HG02981 (cell line): ENCODE results near the gene GFM1.

Experiments
- ATAC-seq: cut with Tn5 transposase; IDR thresholded peaks from one replicate; pipeline ENCODE4 v1.9.1; 2021; ENCODE audit warnings: mild to moderate bottlenecking, moderate library complexity; ENCODE audit not compliant: unreplicated experiment

GFM1 gene

DNA sequence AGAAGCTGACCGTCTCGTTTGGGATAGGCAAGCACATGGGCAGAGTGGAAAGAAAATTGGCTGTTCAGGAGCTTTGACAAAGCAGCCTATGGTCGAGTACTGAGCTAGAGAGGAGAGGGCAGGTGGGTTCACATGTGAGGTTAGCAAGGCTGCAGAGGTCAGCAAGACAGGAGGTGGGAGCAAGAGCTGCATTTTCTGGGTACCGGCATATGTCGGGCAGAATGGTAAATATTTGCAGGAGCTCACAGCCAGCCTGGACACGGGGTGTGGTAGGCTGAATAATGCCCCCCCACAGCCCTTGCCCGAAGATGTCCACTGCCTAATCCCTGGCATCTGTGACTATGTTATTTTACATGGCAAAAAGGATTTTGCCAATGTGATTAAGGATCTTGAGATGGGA, 79.7 kb downstream of the GFM1 start:
- ATAC-seq, result no peak

GRCh38 chr3:158725348-158726011, 81.2 kb downstream of the GFM1 start:
- no peak for ATAC-seq

DNA sequence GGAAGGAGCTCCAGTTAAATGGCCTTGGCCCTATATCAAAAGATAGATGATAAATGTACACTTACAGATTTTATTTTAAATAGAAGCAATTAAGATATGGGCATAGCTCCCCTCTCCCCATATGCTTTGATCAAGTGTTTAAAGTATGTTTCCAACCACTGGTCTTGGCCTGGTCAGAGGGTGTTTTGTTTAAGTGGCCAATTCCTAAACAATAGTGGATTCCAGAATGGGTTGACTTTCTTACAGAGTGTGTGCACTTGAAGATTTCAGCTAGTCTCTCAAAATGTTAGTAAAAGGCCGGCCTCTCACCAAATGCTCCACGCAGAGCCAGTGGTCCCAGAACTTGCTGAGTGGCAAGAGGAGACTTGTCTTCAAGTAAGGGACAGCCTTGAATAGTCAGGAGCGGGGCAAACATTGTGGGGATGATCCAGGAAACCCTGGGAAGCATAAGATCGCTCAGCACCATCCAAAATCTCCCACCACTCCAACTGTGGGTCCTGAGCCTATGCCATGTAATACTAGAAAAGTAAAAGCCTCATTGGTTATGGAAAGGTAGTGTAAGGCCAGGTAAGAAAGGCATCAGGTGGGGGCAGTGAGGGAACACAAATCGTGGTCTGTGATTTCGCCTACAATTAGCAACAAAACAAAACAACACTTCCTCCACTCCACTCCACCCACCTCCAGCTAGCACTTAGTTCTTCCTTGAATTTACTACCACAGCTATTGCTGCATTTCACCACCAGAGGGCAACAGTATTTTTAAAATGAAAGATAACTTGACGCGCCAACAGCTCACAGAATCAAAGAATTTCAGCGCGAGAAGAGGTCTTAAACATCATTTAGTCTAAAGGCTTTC, 83.1 kb downstream of the GFM1 start:
- ATAC-seq, result peak; percentile 55

DNA sequence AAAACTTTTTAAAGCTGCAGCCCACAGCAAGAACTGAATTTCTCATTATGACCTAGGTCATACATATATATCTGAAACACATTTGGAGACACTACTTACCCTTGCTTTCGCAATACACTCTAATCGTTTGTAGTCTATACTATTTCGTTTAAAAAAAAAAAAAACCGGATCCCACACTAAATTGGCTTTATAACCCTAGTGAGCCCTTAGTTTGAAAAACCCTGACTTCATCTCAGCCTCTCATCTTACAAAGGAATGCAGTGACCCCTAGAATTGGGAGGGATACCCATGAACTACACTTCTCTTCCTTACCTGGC, 83.7 kb downstream of the GFM1 start:
- no peak for ATAC-seq

DNA sequence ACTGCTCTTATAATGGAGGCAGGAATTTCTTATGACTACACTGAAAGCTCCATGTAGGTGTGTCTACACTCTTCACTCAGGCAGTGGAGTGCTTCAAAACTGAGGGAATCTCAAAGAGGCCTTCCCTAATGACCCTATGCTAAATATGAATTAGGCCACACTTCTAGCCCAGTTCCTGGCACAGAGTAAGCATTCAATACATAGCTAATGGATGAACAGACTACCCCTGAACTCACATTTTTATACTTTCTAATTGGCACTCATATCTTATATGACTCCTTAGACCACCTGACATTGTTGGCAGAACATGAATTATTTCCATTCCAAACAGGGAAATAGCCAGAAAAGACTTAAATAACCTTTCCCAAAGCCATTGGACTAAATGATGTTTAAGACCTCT, 84.5 kb downstream of the GFM1 start:
- no peak for ATAC-seq

DNA sequence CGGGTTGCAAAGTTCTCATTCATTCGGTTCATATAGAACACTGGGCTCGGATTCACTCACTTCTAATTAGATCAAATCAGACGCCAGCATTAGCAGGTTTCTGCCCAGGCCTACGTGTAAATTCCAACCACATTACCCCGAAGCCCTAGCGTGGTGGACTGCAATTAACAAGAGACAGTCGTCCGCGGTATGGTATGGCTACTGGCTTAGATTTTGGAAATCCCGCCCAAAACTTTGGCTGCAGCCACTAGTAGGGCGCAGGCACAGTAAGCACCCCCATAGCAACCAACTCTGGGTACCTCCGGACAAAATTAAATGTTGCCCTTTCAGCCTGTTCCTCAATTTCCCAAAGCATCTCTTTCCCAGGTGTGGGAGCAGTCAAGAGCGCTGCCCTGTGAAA, 87.2 kb downstream of the GFM1 start:
- ATAC-seq, result no peak

- peak; percentile 76 for ATAC-seq
Measured at GRCh38 chr3:158731938-158732855, 87.9 kb downstream of the GFM1 start, which contains the start of gene RARRES1. TSS of gene RARRES1 (minus strand) at chr3:158732457. CDS start at chr3:158732415, 42 bp downstream.

DNA sequence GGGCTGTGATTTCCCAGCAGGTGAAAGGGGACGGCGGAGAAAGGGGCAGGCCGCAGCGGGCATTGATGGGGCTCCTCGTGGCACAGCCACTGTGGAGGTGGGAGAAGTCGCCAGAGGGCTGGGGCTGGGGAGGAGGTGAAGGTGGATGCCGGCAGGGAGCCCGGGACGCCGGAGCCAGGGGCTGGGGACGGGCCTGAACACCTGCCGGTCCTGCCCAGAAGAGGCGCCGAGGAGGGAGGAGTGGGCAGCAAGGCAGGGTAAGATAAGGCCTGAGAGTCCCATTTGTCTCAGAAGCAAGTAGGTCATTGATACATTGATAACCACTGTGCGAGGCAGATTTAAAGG, 88.5 kb downstream of the GFM1 start:
- ATAC-seq, result no peak

- no peak for ATAC-seq
Measured at GRCh38 chr3:158733656-158734055, 89.3 kb downstream of the GFM1 start.

GRCh38 chr3:158735296-158736033, 91.1 kb downstream of the GFM1 start:
- no peak for ATAC-seq

GRCh38 chr3:158737410-158737809, 93.1 kb downstream of the GFM1 start:
- ATAC-seq, result no peak

DNA sequence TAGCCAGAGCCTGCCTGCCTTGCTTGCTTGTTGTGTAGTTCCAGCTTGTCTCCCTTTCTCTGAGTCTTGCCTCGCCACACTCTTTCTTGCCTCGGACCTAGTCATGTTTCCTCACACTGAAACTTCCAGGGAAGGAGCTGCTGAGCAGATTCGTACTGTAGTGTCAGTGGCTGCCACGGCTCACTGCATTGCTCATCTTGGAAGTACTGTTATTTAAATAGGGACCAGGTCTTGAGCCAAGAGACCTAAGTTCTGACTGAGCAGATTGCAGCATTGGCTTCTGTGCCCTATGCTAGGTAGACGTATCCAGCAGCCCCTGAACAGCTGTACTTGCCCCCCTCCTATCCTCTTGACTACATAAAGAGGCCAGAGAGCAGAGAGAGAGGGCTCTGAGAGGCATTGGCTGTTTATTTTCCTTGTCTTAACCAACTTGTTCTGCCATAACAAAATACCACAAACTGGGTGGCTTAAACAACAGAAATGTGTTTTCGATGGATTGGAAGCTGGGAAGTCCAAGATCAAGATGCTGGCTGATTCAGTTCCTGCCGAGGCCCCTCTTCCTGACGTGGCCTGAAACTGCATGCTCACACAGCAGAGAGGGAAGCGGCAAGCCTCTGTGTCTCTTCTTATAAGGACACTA, 93.8 kb downstream of the GFM1 start:
- no peak for ATAC-seq

DNA sequence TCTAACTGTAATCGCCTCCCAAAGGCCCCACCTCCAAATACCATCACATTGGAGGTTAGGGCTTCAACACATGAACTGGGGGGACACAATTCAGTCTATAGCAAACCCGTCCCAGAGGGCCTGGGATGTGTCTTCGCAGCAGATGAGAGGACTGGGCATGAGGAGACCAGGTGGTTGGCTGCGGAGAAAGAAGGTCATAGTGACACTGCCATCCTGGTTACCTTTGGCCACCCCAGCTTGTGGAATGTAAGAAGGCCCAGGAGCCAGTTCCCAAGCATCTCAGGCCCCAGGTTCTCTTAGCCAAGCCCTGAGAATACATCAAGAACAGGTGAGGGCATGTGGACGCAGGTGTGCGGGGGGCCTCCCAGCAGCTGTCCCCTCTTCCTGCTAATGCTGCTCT, 94.3 kb downstream of the GFM1 start:
- ATAC-seq, result no peak

- ATAC-seq, result no peak
Measured at GRCh38 chr3:158739078-158739477, 94.8 kb downstream of the GFM1 start.

DNA sequence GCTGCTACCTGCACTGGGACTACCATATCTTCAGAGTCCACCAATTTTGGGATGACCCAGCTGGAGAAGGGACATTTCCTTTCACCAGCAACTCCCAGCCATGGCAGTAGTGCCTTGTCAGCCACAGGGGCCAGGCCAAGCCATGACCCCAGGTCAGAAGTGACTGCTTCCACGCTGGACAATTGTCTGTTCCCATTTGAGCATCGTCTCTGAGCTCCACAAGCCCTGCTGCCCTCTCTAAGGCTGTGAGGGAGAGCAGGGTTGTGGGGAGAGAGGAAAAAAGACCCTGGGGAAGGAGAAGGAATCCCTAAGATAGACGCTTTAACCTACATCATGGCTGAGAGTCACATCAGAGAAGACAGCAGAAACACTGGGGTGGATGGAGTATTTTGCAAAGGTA, 95.3 kb downstream of the GFM1 start:
- no peak for ATAC-seq
